Epithelial cell of proximal tubule (primary cell): Measurements from ENCODE around the gene SLC15A3. TPM values are rescaled to one million over a fixed set of nuclear protein-coding genes. Genes with fewer than 3 reads are reported as not detected.

Source experiments
- DNase-seq: peaks from one replicate; pipeline ENCODE4 v3.0.0-alpha.2; 2011; ENCODE audit warnings: low read depth
- H3K4me3 ChIP-seq: 2 replicates; pipeline ENCODE4 v1.5.1; 2011; ENCODE audit warnings: low read depth, mild to moderate bottlenecking, low read length
- total RNA-seq: library from RNA; depleted of rRNA; stranded (reverse); fragments of >200 nt; gene quantifications from 2 replicates; pipeline ENCODE4 v1.2.3, GENCODE V29; 2015
- TF ChIP-seq, protein P1 (sequence below): conservative IDR thresholded peaks from 2 replicates; pipeline ENCODE4 v1.5.1; 2012; ENCODE audit warnings: low read depth, mild to moderate bottlenecking, low read length

SLC15A3 gene
- total RNA-seq, 1 donor from 2014 or later, result 0.86 TPM

DNA sequence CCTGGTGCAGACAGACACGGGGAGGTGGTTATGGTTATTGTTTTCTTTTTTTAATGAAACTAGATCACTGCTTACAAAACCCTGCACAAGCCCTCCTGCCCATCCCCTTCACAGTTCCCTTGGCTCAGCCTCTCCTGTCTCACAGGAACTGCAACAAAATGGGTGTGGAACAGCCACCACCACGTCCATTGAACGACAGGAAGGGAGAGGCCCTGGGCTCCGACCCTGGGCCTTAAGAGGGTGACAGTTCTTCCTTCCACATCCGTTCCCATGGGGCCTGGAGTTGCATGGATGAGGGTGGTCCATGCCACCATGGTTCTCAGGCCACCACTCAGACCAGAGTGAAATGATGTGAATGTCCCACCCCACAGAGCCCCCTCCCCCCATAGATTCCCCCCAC is 61.3 kb downstream of the SLC15A3 start:
- TF ChIP-seq, protein P1, sequence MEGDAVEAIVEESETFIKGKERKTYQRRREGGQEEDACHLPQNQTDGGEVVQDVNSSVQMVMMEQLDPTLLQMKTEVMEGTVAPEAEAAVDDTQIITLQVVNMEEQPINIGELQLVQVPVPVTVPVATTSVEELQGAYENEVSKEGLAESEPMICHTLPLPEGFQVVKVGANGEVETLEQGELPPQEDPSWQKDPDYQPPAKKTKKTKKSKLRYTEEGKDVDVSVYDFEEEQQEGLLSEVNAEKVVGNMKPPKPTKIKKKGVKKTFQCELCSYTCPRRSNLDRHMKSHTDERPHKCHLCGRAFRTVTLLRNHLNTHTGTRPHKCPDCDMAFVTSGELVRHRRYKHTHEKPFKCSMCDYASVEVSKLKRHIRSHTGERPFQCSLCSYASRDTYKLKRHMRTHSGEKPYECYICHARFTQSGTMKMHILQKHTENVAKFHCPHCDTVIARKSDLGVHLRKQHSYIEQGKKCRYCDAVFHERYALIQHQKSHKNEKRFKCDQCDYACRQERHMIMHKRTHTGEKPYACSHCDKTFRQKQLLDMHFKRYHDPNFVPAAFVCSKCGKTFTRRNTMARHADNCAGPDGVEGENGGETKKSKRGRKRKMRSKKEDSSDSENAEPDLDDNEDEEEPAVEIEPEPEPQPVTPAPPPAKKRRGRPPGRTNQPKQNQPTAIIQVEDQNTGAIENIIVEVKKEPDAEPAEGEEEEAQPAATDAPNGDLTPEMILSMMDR, result no peak
- H3K4me3 ChIP-seq, result no peak overlapping the region
- no peak for DNase-seq

DNA sequence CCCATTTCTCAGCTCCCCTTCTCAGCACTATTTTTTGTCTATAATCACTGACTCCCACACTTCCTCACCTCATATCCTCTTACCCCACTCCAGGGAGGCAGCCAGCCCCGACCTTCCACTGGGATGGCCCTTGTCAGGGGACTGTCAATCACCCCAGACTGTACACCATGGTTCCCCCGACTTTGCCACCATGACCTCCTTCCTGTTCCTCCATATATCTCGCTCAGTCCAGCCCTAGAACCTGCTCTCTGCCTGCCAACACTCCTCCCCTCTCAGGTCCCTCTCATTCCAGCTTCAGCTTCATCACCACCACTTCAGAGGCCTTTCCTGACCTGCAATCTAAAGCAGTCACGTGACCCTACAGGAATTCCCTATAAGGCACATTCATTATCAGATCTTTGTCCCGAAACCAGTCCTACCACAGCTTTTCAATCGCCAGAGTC is 62.1 kb downstream of the SLC15A3 start:
- H3K4me3 ChIP-seq, result no peak overlapping the region
- no peak for DNase-seq
- TF ChIP-seq, protein P1, result no peak

GRCh38 chr11:60887556-60887955 is 64.4 kb downstream of the SLC15A3 start:
- DNase-seq, result no peak
- TF ChIP-seq, protein P1, result peak; percentile 83
- H3K4me3 ChIP-seq, result no peak overlapping the region

Other genes with a start within 250 kb of the SLC15A3 start
- not detected in 2 replicates for gene MS4A18, start 227.5 kb downstream of the SLC15A3 start, total RNA-seq
- not detected in 2 replicates for gene MS4A15, start 195.3 kb downstream of the SLC15A3 start, total RNA-seq
- not detected in 2 replicates for gene MS4A10, start 166.8 kb downstream of the SLC15A3 start, total RNA-seq
- gene CCDC86, start 110.1 kb downstream of the SLC15A3 start, total RNA-seq, result 38.6 and 61.5 TPM in 2 replicates
- gene PTGDR2, start 96.2 kb downstream of the SLC15A3 start, total RNA-seq, result 0.29 TPM in 1 of 2 replicates, not detected in the other
- gene ZP1, start 84.6 kb downstream of the SLC15A3 start, total RNA-seq, result not detected in 2 replicates
- gene PRPF19, start 45.6 kb downstream of the SLC15A3 start, total RNA-seq, result 73.2 and 159 TPM in 2 replicates
- gene TMEM109, start 38.0 kb downstream of the SLC15A3 start, total RNA-seq, result 95.4 and 119 TPM in 2 replicates
- 150 and 287 TPM in 2 replicates for gene TMEM132A, start 27.7 kb downstream of the SLC15A3 start, total RNA-seq
- 0.23 TPM in 1 of 2 replicates, not detected in the other for gene CD6, start 19.5 kb upstream of the SLC15A3 start, total RNA-seq
- not detected in 2 replicates for gene CD5, start 150.3 kb upstream of the SLC15A3 start, total RNA-seq
- 15.7 and 21.5 TPM in 2 replicates for gene VPS37C, start 209.2 kb upstream of the SLC15A3 start, total RNA-seq